Measurements from ENCODE around the gene NOC4L.

NOC4L gene

GRCh38 chr12:132158677-132159554 lies 14.7 kb downstream of the NOC4L start:
- DNase-seq = no peak

GRCh38 chr12:132159555-132160003 lies 15.3 kb downstream of the NOC4L start:
- no peak for DNase-seq

- DNase-seq = no peak
Measured at GRCh38 chr12:132160016-132160415, 15.8 kb downstream of the NOC4L start.

- no peak for DNase-seq
Measured at GRCh38 chr12:132160601-132161035, 16.4 kb downstream of the NOC4L start.

- no peak for DNase-seq
Measured at GRCh38 chr12:132161036-132161781, 17.0 kb downstream of the NOC4L start.

- no peak for DNase-seq
Measured at GRCh38 chr12:132161796-132162507, 17.7 kb downstream of the NOC4L start.

- DNase-seq = peak in 1 of 2 donors; percentile 48
Measured at GRCh38 chr12:132162508-132163031, 18.3 kb downstream of the NOC4L start.

- no peak for DNase-seq
Measured at GRCh38 chr12:132163041-132163910, 19.0 kb downstream of the NOC4L start.

- no peak for DNase-seq
Measured at GRCh38 chr12:132163911-132164288, 19.6 kb downstream of the NOC4L start.

- no peak for DNase-seq
Measured at GRCh38 chr12:132164426-132164825, 20.2 kb downstream of the NOC4L start.

- DNase-seq = no peak
Measured at GRCh38 chr12:132165584-132165983, 21.3 kb downstream of the NOC4L start.

GRCh38 chr12:132166093-132166492 lies 21.8 kb downstream of the NOC4L start:
- no peak for DNase-seq

- DNase-seq = no peak
Measured at GRCh38 chr12:132166801-132167591, 22.7 kb downstream of the NOC4L start.

- DNase-seq = no peak
Measured at GRCh38 chr12:132167611-132168310, 23.5 kb downstream of the NOC4L start.

GRCh38 chr12:132168311-132169031 lies 24.2 kb downstream of the NOC4L start:
- DNase-seq = no peak

GRCh38 chr12:132169376-132169775 lies 25.1 kb downstream of the NOC4L start:
- DNase-seq = no peak

- no peak for DNase-seq
Measured at GRCh38 chr12:132170094-132170636, 25.9 kb downstream of the NOC4L start.

GRCh38 chr12:132170637-132171292 lies 26.5 kb downstream of the NOC4L start:
- no peak for DNase-seq
